BE2C (cell line): Measurements from ENCODE around the gene LAMA2.
"Not testable (repeated sequence)": the region's sequence is repeated elsewhere in the genome, so short reads cannot be mapped to it uniquely, and the experiment has no call there.

ENCODE experiments used
- DNase-seq: peaks from one replicate; pipeline ENCODE4 v3.0.0-alpha.2; 2020
- H3K27me3 ChIP-seq: fragments of 250-450 bp; sonication (Bioruptor Pico); 2 replicates; pipeline ENCODE4 v1.5.1; 2020; ENCODE audit warnings: mild to moderate bottlenecking
- H3K36me3 ChIP-seq: fragments of 250-450 bp; sonication (Bioruptor Pico); 2 replicates; pipeline ENCODE4 v1.5.1; 2020; ENCODE audit warnings: mild to moderate bottlenecking
- H3K4me1 ChIP-seq: fragments of 250-450 bp; sonication (Bioruptor Pico); 2 replicates; pipeline ENCODE4 v1.5.1; 2020
- H3K4me3 ChIP-seq: 2 replicates; pipeline ENCODE4 v1.5.1; 2011; ENCODE audit warnings: low read depth, low read length
- H3K9me3 ChIP-seq: fragments of 250-450 bp; sonication (Bioruptor Pico); 2 replicates; pipeline ENCODE4 v1.5.1; 2020
- CTCF ChIP-seq: IDR thresholded peaks from 2 replicates; pipeline ENCODE4 v1.5.1; 2012; ENCODE audit warnings: mild to moderate bottlenecking, low read depth, low read length

LAMA2 gene

DNA sequence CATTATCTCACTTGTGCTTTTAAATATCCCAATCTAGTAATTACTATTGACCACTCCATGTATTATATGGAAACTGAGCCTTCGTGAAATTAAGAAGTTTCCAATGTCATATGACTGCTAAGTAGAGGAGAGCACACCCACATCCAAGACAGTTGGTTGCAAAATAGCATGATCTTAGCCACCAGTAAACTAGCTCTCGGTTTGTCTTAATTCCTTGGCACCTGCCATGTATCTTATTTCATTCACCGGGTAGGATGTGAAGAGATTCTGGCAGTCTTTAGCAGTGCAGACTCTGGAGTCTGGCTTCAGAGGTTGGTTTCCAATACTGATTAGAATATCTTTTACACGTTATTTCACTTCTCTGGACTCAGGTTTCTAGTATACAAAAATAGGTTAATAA is 270.3 kb downstream of the LAMA2 start:
- no peak overlapping the region for H3K4me3 ChIP-seq
- no peaks in the 10 kb centered on the region for H3K9me3 ChIP-seq
- TF ChIP-seq CTCF = no peak
- no peaks in the 10 kb centered on the region for H3K4me1 ChIP-seq
- H3K36me3 ChIP-seq = no peaks in the 10 kb centered on the region
- H3K27me3 ChIP-seq = no peaks in the 10 kb centered on the region
- DNase-seq = no peak

- not testable (repeated sequence) for H3K9me3 ChIP-seq, H3K27me3 ChIP-seq, H3K4me3 ChIP-seq, H3K36me3 ChIP-seq, DNase-seq, H3K4me1 ChIP-seq
These were observed 276.3 kb downstream of the LAMA2 start for GRCh38 chr6:129159242-129159641.

DNA sequence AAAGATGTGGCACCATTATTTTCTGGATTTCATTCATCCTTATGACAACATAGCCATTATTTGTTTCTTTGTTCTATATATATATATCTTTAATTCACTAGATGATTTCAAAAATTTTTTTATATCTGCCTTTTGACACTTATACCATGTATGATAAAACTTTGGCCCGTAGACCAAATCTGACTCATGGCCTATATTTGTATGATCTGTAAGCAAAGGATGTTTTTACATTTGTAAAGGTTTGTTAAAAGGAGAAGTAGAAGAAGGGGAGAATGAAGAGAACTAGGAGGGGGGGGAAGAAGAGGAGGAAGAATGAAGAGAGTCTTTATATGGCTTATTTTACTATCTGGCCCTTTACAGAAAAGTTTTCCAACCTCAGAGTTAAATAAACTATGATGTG is 279.7 kb downstream of the LAMA2 start:
- Histone ChIP-seq H3K36me3 (no peaks in the 10 kb centered on the region), H3K4me3 (no peak overlapping the region), H3K27me3 (no peaks in the 10 kb centered on the region), H3K4me1 (no peaks in the 10 kb centered on the region), H3K9me3 (no peaks in the 10 kb centered on the region)
- no peak for TF ChIP-seq CTCF
- DNase-seq = no peak

DNA sequence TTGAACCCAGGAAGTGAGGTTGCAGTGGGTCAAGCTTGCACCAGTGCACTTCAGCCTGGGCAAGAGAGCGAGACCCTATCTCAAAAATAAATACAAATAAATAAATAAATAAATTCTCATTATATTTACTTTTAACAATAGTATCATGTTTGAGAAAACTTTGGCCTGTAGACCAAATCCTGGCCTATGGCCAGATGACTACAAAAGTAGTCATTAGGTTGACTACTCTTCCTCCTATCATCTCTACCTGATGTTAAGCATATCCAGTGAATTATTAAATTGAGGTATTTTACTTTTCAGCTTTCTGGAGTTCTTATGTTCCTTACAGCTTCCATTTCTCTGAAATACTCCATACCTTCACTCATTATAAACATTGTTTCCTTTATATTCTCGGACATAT is 280.6 kb downstream of the LAMA2 start:
- no peak overlapping the region for H3K4me3 ChIP-seq
- no peak for DNase-seq
- no peak for TF ChIP-seq CTCF
- no peaks in the 10 kb centered on the region for H3K4me1 ChIP-seq
- no peaks in the 10 kb centered on the region for H3K9me3 ChIP-seq
- no peaks in the 10 kb centered on the region for H3K27me3 ChIP-seq
- no peaks in the 10 kb centered on the region for H3K36me3 ChIP-seq

- Histone ChIP-seq H3K9me3 (no peaks in the 10 kb centered on the region), H3K27me3 (no peaks in the 10 kb centered on the region), H3K4me3 (no peak overlapping the region), H3K4me1 (no peaks in the 10 kb centered on the region), H3K36me3 (no peaks in the 10 kb centered on the region)
- DNase-seq = no peak
- TF ChIP-seq CTCF = no peak
These were observed 281.1 kb downstream of the LAMA2 start for GRCh38 chr6:129164032-129164431.

DNA sequence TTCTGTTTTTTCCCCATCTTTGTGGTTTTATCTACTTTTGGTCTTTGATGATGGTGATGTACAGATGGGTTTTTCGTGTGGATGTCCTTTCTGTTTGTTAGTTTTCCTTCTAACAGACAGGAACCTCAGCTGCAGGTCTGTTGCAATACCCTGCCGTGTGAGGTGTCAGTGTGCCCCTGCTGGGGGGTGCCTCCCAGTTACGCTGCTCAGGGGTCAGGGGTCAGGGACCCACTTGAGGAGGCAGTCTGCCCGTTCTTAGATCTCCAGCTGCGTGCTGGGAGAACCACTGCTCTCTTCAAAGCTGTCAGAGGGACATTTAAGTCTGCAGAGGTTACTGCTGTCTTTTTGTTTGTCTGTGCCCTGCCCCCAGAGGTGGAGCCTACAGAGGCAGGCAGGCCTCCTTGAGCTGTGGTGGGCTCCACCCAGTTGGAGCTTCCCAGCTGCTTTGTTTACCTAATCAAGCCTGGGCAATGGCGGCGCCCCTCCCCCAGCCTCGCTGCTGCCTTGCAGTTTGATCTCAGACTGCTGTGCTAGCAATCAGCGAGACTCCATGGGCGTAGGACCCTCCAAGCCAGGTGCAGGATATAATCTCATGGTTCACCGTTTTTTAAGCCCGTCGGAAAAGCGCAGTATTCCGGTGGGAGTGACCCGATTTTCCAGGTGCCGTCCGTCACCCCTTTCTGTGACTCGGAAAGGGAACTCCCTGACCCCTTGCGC is 289.5 kb downstream of the LAMA2 start:
- not testable (repeated sequence) for H3K36me3 ChIP-seq, H3K27me3 ChIP-seq, H3K4me3 ChIP-seq, H3K4me1 ChIP-seq, H3K9me3 ChIP-seq
- peak; percentile 11 for DNase-seq

DNA sequence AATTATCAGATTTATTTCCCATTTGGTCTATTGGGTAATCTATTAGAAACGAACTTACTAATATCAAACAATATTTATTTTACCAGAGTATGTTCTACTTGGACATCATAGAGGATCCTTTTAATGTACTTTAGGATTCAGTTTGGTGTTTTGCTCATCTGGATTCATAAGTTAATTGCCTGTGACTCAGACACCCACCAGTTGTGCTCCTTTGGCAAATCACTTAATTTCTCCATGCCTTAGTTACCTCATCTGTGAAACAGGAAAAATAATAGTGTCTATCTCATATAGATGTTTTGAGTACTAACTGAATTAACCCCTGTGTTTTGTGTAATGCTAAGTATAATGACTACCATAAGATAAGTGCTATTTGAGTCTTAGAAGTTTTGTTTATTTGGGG is 292.1 kb downstream of the LAMA2 start:
- Histone ChIP-seq H3K4me1 (no peaks in the 10 kb centered on the region), H3K4me3 (no peak overlapping the region), H3K36me3 (no peaks in the 10 kb centered on the region), H3K27me3 (no peaks in the 10 kb centered on the region), H3K9me3 (no peaks in the 10 kb centered on the region)
- TF ChIP-seq CTCF = no peak
- DNase-seq = no peak
